Parathyroid adenoma (tissue), 2 donors: Measurements from ENCODE around the gene COX6B1.

Experiments
- H2AFZ ChIP-seq: fragments of 300-600 bp; sonication (generic); one replicate; pipeline ENCODE4 v1.7.0; 2017; ENCODE audit warnings: antibody characterized with exemption, mild to moderate bottlenecking
- H3K27ac ChIP-seq: fragments of 300-600 bp; sonication (generic); one replicate; pipeline ENCODE4 v1.7.0; 2017
- H3K27me3 ChIP-seq: fragments of 300-600 bp; sonication (generic); one replicate; pipeline ENCODE4 v1.7.0; 2017; ENCODE audit warnings: low read length; ENCODE audit not compliant: control insufficient read depth, insufficient read depth
- H3K36me3 ChIP-seq: fragments of 300-600 bp; sonication (generic); one replicate; pipeline ENCODE4 v1.7.0; 2017; ENCODE audit warnings: low read length; ENCODE audit not compliant: control insufficient read depth, insufficient read depth
- H3K4me1 ChIP-seq: fragments of 300-600 bp; sonication (generic); one replicate; pipeline ENCODE4 v1.7.0; 2017; ENCODE audit warnings: control low read depth
- H3K4me2 ChIP-seq: fragments of 300-600 bp; sonication (generic); one replicate; pipeline ENCODE4 v1.7.0; 2017; ENCODE audit warnings: low read length
- H3K4me3 ChIP-seq: fragments of 300-600 bp; sonication (generic); one replicate; pipeline ENCODE4 v1.7.0; 2017; ENCODE audit warnings: low read depth, low read length
- H3K79me2 ChIP-seq: fragments of 300-600 bp; sonication (generic); one replicate; pipeline ENCODE4 v1.7.0; 2017; ENCODE audit warnings: control low read depth
- H3K9ac ChIP-seq: fragments of 300-600 bp; sonication (generic); one replicate; pipeline ENCODE4 v1.7.0; 2017; ENCODE audit warnings: mild to moderate bottlenecking
- H3K9me3 ChIP-seq: fragments of 300-600 bp; sonication (generic); one replicate; pipeline ENCODE4 v1.7.0; 2017; ENCODE audit warnings: low read length; ENCODE audit not compliant: control insufficient read depth
- TF ChIP-seq, protein P1 (sequence below): fragments of 300-600 bp; sonication (generic); IDR thresholded peaks from one replicate; pipeline ENCODE4 v1.7.0; 2017; ENCODE audit warnings: antibody characterized with exemption, mild to moderate bottlenecking
- donor health status: primary hyperparathyroidism.

COX6B1 gene

DNA sequence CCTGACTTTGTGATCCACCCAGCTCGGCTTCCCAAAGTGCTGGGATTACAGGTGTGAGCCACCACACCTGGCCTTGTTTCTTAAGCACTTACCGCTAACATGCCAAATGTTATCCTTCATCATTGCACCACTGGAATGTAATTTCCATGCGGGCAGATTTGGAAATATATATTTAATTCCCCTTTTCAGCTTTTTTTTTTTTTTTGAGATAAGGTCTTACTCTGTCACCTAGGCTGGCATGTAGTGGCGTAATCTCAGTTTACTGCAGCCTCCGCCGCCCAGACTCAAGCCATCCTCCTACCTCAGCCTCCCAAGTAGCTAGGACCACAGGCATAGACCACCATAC lies 13.8 kb downstream of the COX6B1 start:
- Histone ChIP-seq H3K9ac (no peak overlapping the region), H3K9me3 (no peaks in the 10 kb centered on the region), H3K4me3 (no peak overlapping the region), H3K4me2 (no peak overlapping the region), H3K36me3 (no peaks in the 10 kb centered on the region), H3K27me3 (no peaks in the 10 kb centered on the region), H3K27ac (no peak overlapping the region), H3K4me1 (no peaks in the 10 kb centered on the region), H2AFZ (no peak overlapping the region), H3K79me2 (no peaks in the 10 kb centered on the region)
- TF ChIP-seq, protein P1, sequence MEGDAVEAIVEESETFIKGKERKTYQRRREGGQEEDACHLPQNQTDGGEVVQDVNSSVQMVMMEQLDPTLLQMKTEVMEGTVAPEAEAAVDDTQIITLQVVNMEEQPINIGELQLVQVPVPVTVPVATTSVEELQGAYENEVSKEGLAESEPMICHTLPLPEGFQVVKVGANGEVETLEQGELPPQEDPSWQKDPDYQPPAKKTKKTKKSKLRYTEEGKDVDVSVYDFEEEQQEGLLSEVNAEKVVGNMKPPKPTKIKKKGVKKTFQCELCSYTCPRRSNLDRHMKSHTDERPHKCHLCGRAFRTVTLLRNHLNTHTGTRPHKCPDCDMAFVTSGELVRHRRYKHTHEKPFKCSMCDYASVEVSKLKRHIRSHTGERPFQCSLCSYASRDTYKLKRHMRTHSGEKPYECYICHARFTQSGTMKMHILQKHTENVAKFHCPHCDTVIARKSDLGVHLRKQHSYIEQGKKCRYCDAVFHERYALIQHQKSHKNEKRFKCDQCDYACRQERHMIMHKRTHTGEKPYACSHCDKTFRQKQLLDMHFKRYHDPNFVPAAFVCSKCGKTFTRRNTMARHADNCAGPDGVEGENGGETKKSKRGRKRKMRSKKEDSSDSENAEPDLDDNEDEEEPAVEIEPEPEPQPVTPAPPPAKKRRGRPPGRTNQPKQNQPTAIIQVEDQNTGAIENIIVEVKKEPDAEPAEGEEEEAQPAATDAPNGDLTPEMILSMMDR = no peak

DNA sequence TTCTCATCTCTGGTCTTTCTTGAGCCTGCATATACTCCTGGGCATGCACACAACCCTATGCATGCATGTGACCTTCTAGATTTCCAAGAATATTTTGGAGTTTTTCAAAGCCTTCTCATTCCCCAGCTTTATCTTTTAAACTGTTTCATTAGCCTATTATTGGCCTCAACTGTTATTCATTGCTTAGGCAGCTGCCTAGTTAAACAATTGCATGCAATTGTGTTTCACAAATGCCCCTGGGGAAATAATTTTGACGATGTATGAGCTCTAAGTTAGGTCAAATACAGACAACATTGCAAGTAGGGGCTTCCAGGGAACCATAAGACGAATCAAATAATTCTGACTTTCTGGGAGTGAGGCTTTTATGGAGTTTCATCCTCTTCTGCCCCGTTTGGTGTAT lies 15.9 kb downstream of the COX6B1 start:
- Histone ChIP-seq H3K36me3 (no peaks in the 10 kb centered on the region), H3K27me3 (no peaks in the 10 kb centered on the region), H3K27ac (no peak overlapping the region), H3K9me3 (no peaks in the 10 kb centered on the region), H3K9ac (no peak overlapping the region), H3K4me1 (no peaks in the 10 kb centered on the region), H2AFZ (no peak overlapping the region), H3K4me2 (no peak overlapping the region), H3K4me3 (no peak overlapping the region), H3K79me2 (no peaks in the 10 kb centered on the region)
- TF ChIP-seq, protein P1 = no peak

DNA sequence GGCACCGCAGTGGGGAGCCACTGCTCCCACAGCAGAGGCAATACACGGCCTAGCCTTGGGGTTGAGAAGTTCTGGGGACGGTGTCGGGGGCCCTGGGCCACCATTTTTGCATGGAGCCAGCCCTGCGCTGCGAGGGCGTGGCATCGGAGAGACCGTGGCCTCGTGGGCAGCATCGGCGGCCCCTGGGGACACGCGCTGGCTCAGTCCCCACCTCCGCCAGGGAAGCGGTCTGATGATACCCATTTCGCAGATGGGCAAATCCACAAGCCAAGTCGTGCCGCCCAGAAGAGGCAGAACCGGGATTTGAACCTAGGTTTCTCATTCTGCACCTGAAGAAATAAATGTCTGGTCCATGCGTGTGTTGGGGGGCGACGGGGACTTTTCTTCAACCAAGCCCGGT lies 17.0 kb downstream of the COX6B1 start:
- Histone ChIP-seq H3K4me3 (no peak overlapping the region), H3K9ac (no peak overlapping the region), H3K27ac (no peak overlapping the region), H3K9me3 (no peaks in the 10 kb centered on the region), H2AFZ (no peak overlapping the region), H3K36me3 (no peaks in the 10 kb centered on the region), H3K27me3 (no peaks in the 10 kb centered on the region), H3K4me2 (no peak overlapping the region), H3K4me1 (no peaks in the 10 kb centered on the region), H3K79me2 (no peaks in the 10 kb centered on the region)
- TF ChIP-seq, protein P1 = no peak

DNA sequence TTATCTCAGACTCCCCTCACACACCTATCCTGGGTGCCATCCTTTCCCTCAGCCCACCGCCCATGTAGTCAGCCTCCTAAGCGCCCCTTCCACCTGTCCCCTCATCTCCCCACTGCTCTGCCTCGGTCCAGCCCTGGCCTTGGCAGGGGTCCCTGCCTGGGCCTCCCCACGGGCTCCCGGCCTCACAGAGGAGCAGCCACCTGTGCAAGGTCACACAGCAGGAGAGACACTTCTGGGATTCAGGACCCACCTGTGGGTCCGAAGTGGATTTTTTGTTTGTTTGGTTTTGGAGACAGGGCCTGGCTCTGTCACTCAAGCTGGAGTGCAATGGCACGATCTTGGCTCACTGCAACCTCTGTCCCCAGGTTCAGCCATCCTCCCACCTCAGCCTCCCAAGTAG lies 17.5 kb downstream of the COX6B1 start:
- no peaks in the 10 kb centered on the region for H3K27me3 ChIP-seq
- no peaks in the 10 kb centered on the region for H3K4me1 ChIP-seq
- H3K4me3 ChIP-seq = no peak overlapping the region
- H3K79me2 ChIP-seq = no peaks in the 10 kb centered on the region
- no peak overlapping the region for H3K4me2 ChIP-seq
- no peak overlapping the region for H2AFZ ChIP-seq
- TF ChIP-seq, protein P1 = no peak
- no peak overlapping the region for H3K9ac ChIP-seq
- no peaks in the 10 kb centered on the region for H3K9me3 ChIP-seq
- H3K36me3 ChIP-seq = no peaks in the 10 kb centered on the region
- no peak overlapping the region for H3K27ac ChIP-seq

DNA sequence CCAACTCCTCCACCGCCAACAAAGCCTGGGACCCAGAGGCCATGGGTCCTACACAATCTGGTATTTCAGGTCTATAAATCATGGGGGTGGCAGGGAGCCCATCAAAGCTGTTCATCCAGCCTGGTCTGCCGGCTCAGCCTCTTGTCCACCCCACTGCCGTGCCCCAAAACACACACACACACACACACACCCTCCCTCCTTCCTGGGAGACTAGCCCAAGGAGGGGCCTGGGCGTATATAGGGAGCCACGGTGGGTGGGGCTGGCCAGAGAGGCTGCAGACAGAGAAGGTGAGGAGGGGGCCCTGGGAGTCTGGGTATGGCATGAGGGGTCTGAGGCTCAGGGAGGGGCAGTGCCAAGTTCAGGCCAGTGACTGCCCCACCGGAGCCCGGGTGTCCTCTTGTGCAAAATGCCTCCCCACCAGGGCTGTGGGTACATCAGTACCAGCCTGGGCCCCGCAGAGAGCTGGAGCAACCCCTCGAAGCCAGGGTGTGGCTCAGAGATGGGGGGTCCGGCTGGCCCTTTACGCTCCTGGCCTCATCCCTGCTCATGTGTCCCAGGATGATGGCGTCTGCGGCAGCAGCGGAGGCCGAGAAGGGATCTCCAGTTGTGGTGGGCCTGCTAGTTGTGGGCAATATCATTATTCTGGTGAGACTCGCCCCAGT lies 18.3 kb downstream of the COX6B1 start, which contains the start of gene UPK1A:
TSS of gene UPK1A (plus strand) at position 267 of the 663 bp plus-strand sequence. CDS start at position 563, 296 bp downstream.
- H3K79me2 ChIP-seq = no peaks in the 10 kb centered on the region
- no peaks in the 10 kb centered on the region for H3K27me3 ChIP-seq
- H2AFZ ChIP-seq = no peak within 1 kb of the TSS
- TF ChIP-seq, protein P1 = no peak
- no peaks in the 10 kb centered on the region for H3K36me3 ChIP-seq
- no peaks in the 10 kb centered on the region for H3K9me3 ChIP-seq
- H3K9ac ChIP-seq = no peak within 1 kb of the TSS
- H3K4me2 ChIP-seq = no peak within 1 kb of the TSS
- no peaks in the 10 kb centered on the region for H3K4me1 ChIP-seq
- no peak within 1 kb of the TSS for H3K4me3 ChIP-seq
- H3K27ac ChIP-seq = no peak within 1 kb of the TSS
